Stimulated activated CD8-positive, alpha-beta memory T cell treated with anti-CD3 and anti-CD28 coated beads, Interleukin-7, amount 100 ng/mL, for 4 hours (primary cell): ENCODE results near the gene COL4A1.

ENCODE experiments used
- DNase-seq, 2 donors: peaks; one replicate each; pipeline ENCODE4 v3.0.0-alpha.2; 2020; ENCODE audit warnings: low read depth in 2 of 2

Gene COL4A1

DNA sequence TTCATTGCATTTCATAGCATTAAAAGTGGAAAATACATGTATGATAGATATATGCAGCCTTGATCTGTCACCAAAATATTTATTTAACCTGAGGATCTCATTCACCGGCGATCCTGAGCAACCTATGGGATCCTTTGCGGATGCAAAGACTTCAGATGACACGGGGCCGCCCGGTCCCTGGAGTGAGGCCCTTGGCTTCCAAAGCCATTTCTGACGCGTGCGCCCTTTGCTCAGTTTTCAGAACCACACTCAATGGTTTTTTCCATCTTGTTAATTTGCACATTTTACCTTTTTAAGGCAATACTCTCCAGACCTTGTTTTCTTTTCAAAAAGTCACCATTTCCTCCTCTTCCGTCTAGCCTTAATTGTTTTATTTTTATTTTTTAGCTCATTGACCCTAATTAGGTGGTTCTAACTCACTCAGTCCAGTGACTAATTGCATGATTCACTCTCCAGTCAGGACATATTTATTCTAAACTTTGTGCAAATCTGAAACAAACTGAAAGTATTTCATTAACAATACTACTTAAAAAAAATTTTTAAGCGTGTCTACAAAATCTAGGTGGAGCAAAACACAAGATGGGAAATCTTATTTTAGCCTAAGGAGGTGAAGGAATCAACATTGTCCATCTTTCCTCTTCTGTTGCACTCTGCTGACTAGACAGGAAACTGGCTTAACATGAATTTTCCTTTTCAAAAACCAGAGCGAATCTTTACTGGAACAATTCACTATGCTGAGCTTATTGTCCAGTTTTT lies 47.9 kb downstream of the COL4A1 start:
- DNase-seq = no peak

DNA sequence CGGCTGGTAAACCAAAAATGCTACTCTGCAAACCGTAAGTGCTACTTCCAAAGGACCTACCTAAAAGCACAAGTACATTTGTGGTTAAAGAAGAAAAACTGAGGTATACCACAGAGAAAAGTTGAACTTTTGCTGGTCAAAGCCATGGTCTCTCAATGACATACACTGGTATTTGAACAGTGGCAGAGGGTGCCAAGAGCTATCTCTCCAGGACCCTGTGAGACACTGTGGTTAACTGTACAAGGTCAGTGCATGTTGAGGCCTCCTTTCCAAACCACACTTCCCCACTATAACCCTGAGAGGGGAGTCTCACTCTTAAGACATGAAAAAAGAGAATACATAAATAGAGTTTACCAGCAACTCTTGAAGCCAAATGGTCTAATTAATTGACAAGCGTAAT lies 49.5 kb downstream of the COL4A1 start:
- DNase-seq = no peak

- DNase-seq = no peak
These were observed 50.6 kb downstream of the COL4A1 start for GRCh38 chr13:110256126-110256905.

DNA sequence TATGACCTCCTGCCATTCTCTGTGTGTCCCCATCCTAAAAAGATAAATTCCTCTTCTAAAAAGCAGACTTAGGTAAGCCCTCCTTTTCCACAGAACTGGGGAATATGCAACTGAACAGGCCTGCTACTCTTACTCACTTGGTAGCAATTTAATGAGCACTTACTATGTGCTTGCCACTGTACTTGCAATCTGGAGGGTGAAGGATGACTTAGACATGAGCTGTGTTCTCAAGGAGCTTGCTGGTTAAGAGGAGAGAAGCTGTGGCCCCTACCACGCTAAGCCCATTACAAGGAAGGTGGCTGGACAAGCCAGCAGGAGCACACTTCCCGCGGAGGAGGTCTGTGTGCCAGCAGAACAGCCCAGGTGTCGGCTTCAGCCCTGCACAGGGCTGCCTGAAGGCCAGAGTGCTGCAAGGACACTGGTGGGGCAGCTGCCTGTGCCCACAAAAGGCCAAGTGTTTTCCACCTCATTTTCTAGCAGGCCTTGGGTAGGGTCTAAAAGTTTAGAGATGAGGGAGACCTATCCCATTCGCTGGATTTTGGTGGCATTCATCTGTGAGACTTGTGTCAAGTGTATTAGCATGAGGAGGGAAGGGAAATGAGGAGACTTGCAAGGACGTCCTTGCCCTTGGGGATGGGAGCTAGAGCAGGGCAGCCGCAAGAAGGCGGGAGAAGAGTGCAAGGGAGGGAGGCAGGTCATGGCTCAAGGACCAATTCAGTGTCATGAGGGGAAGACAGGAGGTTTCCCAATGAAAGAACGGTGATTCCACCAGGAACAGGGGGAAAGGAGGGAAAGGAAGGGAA lies 52.0 kb downstream of the COL4A1 start:
- DNase-seq = no peak

DNA sequence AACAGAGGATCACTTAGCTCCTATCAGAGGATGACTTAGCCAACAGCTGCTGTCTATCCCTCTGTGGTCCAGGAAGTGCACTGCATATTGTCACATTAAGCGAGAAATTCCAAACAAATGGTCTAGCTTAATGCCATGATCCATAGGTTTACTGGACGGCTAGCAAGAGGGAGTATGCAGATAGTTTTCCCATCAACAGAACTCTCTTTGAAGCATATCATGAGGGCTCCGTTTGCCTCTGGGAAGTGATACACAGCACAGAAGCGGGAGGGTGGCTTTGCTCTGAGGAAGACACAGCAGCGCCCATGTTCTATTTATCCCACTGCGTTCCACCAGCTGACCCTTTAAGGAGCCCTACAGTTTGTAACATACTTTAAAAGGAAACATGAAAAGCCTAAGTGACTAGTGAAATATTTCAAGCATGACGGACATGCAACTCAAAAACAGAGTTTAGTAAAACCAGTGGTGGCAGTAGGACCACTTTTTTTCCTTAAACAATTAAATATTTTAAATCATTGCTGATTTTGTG lies 52.7 kb downstream of the COL4A1 start:
- DNase-seq = no peak

- no peak for DNase-seq
These were observed 55.7 kb downstream of the COL4A1 start for GRCh38 chr13:110251193-110251819.

- DNase-seq = no peak
These were observed 56.6 kb downstream of the COL4A1 start for GRCh38 chr13:110250258-110250891.

DNA sequence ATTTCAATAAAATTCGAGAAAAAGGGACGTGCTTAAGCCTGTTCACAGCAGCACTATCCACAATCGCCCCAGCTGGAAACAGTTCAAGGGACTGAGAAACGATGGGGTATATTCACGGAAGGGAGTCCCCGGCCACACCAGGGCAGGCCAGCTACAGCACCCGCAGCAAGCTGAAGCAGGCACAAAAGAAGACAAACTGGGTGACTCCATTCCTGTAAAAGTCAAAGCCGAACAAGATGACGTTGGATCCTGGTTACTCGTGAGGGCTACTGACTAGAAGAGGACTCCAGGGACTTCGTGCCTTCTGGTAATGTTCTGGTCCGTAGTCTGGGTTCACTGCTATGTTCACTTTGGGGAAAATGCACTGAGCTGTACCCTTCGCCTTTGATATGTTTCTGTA lies 57.6 kb downstream of the COL4A1 start:
- DNase-seq = no peak

DNA sequence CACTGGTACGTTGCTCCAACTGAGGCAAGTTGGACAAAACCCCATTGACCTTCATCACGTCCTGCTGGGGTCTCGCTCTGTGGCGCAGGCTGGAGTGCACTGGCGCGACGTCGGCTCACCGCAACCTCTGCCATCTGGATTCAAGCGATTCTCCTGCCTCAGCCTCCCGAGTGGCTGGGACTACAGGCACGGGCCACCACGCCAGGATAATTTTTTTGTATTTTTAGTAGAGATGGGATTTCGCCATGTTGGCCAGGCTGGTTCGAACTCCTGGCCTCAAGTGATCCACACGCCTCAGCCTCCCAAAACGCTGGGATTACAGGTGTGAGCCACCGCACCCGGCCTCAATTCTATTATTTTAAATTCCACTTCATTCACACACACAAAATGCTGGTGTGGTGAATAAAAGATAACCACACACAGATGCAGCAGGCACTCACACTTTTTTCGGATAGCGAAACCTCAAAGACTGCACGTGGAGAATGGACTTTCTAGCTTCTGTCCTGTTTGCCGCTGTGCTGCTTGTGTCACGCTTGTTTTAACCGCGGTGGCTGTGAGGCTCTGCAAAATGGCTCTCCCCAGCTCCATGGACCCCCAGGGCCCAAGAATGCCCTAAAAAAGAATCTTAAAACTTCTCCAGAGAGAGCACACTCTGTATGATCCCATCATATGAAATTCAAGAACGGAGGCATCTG lies 58.4 kb downstream of the COL4A1 start:
- no peak for DNase-seq

GRCh38 chr13:110246530-110246929 lies 60.4 kb downstream of the COL4A1 start:
- no peak for DNase-seq

DNA sequence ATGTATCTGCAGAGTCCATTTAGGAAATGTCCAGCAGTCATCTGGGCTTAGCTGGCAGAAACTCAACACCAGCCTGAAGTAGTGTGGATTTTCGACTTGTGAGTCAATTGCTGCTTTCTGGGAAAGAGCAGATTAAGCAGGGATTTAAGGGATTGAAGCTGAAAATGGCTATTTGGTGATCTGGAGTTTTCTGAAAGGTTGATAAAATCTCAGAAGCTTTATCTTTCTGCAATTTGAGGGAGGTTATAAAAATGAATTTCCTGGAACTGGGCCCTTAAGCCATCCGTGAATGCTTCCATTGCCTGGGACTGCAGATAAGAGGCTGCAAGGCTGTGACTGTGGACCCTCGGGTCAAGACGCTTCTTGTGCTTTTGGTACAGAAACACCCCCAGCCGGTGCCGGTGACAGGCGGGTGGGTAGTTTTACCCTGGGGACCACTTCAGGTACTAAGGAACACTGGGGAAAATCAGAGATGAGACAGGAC lies 61.5 kb downstream of the COL4A1 start:
- DNase-seq = no peak

DNA sequence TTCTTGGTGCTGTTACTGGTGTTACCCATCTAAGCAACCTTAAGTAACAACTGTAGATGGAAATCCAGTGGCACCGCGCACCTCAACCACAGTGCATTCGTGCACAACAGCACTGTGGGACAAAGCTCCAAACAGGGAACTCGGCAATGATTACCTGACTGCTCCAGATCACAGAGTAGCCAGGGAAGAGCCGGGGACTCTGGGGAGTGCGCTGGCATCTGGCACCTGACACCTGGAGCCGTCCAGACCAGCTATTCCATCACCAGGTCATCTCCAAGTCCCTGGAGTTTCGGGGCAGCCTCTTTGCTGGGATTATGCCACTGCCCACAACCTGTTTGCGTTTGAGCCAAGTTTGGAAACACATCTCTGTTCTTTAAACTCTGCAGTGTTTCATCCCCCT lies 62.0 kb downstream of the COL4A1 start:
- no peak for DNase-seq

DNA sequence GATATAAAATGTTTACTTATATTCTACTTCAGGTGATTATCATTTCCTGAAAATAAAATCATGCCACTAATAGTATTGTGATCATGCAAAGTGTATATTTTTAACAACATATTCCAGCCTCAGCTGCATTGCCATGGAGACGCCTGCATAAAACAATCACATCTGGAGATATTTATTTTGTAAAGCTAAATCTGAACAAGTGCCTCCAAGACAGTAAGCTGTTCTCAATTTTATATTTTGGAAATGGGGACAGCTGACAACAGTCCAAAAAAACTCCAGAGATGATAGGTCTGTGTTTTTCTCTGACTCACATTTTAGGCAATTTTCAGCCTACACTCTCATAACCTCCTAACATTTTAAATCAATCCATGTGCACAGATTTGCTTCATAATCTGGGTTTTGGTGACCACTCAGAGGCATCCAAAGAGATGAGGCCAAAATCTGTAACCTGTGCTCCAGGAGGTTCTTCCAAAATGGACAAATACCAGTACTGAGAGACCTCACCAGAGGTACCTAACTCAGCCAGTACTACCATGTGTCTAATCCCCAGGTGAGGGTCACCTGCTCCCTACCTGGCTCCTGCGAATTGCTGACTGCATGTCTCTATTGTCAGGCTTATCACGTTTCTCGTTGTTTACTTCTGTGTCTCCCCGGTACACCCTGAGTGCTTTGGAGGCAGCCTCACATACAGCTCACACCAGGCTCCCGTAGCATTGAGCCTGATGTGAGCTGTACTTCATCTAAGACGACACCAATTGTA lies 62.7 kb downstream of the COL4A1 start:
- DNase-seq = no peak

GRCh38 chr13:110242615-110243014 lies 64.3 kb downstream of the COL4A1 start:
- DNase-seq = no peak

- DNase-seq = no peak
These were observed 66.0 kb downstream of the COL4A1 start for GRCh38 chr13:110240943-110241342.

- no peak for DNase-seq
These were observed 66.6 kb downstream of the COL4A1 start for GRCh38 chr13:110240352-110240751.

DNA sequence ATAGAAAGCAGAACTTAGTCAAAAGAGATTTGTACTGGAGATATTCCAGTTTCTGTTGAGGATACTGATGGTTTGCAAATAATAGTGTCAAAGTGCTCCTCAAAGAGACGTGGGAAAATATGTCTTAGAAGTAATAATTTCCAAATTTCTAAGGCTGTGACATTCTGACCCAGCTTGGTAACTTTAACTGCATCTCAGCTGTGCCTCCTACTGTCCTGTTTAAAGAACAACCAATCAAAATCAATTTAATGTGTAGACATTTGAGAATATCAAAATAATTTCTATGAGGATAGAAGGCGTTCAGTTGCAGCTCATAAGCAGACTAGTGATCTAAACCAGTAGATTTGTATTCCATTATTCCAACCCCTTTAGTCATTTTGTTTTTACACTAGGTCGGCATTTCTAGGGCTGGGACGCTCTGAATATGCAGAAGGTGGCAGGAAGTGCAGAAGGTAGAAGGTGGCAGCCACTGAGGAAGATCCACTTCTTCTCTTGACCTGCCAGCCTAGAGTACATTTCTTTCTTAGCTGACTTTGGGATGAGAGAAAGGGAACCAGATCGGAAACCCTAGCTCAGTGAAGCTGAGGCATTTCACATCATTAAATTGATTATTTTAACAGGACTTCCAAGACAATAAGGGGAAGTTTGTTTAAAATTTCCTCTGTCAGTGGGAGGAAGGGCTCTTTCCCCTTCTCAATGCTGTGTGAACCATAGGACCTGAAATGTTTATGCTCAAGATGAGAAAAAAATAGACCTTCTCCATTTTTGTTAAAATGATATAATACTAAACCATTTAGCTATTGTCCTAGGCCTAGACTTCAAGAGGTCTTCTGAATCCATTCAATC lies 67.5 kb downstream of the COL4A1 start:
- DNase-seq = no peak

DNA sequence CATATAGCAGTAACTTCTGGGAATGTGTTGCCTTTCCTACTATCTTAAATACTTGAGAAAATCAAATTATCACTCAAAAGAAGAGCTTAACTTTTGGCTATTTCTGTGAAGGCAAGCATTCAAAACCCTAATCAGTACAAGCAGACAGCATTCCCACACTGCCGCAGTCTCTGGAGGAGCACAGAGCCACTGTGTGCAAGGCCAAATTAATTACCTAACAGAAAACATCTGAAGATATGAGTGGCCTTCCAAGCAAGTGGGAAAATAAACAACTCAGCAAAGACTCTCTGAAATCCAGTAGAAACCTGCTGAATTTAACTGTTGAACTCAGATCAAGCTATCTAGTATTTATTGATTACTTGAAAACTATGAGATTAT lies 68.2 kb downstream of the COL4A1 start:
- DNase-seq = no peak
